GM12874 (cell line): ENCODE results near the gene ZNRF1.

Source experiments
- TF ChIP-seq, protein P1 (sequence below): IDR thresholded peaks from 2 replicates; pipeline ENCODE4 v1.5.1; 2011; ENCODE audit warnings: low read depth, mild to moderate bottlenecking, control low read depth, low read length, moderate library complexity; ENCODE audit not compliant: insufficient read depth

Gene ZNRF1

DNA sequence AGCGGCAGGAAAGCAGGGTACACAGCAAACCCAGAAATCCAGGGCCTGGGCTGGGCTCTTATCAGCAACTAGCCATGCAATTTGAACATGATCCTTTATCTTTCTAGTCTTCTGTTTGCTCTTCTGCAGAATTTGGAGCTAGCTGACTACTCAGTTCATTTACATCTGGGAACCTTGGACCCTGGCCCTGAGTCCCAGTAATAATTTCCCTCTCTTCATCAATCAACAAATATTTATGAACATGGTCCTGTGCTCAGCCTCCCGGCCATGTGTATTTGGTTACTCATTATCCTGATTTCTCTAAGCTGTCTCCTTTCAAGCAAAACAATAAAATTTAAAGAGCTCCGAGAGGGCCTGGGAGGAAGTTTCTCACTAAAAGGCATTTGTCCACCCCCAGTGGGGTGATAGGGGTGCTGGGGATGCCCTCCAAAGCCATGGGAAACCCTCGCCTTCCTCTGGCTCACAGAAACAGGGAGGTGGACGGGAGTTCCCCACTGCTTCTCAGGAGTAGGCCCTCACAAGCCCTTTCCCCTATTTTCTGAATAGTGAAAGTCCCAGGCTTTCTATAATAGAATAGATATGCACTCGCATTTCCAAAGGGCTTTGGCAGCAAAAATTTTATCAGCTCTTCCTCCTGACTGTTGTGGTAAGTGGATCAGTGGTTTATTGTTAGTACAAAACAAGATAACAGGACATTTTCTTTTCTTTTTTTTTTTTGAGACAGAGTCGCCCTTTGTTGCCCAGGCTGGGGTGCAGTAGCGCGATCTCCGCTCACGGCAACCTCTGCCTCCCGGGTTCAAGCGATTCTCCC, 7.0 kb upstream of the ZNRF1 start:
- TF ChIP-seq, protein P1, sequence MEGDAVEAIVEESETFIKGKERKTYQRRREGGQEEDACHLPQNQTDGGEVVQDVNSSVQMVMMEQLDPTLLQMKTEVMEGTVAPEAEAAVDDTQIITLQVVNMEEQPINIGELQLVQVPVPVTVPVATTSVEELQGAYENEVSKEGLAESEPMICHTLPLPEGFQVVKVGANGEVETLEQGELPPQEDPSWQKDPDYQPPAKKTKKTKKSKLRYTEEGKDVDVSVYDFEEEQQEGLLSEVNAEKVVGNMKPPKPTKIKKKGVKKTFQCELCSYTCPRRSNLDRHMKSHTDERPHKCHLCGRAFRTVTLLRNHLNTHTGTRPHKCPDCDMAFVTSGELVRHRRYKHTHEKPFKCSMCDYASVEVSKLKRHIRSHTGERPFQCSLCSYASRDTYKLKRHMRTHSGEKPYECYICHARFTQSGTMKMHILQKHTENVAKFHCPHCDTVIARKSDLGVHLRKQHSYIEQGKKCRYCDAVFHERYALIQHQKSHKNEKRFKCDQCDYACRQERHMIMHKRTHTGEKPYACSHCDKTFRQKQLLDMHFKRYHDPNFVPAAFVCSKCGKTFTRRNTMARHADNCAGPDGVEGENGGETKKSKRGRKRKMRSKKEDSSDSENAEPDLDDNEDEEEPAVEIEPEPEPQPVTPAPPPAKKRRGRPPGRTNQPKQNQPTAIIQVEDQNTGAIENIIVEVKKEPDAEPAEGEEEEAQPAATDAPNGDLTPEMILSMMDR: no peak

DNA sequence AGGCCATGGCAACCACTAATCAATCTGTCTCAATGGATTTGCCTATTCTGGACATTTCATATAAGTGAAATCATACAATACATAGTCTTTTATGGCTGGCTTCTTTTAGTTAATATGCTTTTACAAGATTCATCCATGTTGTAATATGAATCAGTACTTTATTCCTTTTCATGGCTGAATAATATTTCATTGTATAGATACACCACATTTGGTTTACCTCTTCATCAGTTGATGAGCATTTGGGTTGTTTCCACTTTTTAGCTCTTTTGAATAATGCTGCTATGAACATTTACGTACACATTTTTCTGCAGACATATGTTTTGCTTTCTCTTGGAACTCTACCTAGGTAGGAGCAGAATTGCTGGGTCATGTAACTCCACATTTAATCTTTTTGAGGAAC, 2.8 kb upstream of the ZNRF1 start:
- TF ChIP-seq, protein P1: no peak

DNA sequence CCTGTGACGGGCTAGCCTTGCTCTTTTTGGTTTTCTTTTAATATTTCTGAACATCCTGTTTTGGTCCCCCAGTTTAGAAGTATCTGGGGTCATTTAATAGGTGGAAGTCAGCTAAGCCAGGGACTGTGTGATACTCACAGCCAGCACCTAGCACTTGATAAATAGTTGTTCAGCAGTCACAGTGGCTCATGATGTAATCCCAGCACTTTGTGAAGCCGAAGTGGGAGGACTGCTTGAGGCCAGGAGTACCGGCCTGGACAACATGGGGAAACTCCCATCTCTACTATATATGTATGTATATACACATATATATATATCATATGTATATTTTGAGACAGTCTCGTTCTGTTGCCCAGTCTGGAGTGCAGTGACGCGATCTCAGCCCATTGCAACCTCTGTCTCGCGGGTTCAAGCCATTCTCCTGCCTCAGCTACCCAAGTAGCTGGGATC, 1.8 kb upstream of the ZNRF1 start:
- TF ChIP-seq, protein P1: no peak

DNA sequence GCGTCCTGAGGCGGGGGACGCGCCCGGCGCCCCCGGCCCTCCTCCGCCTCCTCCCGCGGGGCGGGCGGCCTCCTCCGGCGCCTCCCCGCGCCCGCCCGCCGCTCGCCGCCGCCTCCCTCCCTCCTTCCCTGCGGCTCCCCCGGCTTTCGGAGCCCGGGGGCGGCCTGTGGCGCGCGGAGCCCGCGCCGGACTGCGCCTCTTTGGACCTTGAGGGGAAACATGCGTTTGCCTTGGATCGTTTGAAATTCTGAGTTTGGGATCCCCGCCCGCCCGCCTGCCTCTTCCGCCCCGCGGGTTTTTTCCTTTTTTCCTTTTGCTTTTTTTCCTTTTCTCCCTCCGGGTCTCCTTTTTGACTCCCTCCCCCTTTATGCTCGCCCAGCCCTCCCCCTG, 390 bp downstream of the ZNRF1 start:
- TF ChIP-seq, protein P1: no peak

DNA sequence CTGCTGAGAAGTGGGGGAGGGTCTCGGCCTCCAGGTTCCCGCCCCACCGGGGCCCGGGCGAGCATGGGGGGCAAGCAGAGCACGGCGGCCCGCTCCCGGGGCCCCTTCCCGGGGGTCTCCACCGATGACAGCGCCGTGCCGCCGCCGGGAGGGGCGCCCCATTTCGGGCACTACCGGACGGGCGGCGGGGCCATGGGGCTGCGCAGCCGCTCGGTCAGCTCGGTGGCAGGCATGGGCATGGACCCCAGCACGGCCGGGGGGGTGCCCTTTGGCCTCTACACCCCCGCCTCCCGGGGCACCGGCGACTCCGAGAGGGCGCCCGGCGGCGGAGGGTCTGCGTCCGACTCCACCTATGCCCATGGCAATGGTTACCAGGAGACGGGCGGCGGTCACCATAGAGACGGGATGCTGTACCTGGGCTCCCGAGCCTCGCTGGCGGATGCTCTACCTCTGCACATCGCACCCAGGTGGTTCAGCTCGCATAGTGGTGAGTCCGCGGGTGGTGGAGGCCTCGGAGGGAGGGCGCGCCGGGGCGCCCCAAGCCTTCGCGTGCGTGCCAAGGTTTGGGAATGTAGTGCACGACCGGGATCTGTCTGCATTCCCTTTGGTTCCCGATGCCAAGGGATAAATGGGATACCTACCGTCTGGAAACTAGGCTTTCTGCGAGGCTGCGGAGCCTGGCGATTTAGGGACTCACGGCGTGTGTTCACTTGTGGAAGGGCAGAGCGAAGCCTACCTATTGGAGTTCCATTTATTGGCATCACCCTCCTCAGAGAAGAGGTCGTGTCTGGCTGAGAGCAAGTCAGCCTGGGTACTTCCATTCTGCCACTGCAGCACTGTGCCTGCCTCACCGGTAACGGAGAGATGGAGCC, 1.0 kb downstream of the ZNRF1 start:
- TF ChIP-seq, protein P1: 0 out of 2 replicates have a peak, but pooled peaks have one; percentile 18

DNA sequence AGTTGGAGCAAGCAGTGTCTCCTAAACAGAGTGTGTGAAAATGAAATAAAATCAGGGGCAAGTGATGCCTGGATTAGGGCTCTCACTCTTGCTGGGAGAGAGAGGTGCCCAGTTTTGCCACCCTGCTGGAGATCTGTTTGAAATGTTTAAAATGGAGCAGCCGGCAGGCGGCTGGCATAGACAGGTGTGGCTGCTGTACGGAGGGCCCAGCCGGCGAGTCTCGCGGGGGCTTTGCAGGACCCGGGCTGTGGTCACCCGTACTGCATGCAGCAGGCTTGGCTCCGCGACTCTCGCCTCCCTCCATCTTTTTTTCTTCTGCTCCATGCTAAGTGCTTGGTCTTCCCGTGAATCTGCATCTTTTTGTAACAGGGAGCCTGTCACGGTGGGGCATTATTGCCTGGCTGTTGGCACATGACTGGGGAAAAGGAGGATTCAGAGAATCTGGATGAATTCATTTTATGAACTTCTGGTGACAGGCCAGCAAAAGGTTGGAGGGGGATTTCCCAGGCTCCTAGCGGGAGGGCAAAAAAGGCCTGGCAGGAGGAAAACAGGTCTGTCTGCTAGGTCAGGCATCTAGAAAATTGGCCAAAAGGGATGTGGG, 1.8 kb downstream of the ZNRF1 start:
- TF ChIP-seq, protein P1: 0 out of 2 replicates have a peak, but pooled peaks have one; percentile 3

DNA sequence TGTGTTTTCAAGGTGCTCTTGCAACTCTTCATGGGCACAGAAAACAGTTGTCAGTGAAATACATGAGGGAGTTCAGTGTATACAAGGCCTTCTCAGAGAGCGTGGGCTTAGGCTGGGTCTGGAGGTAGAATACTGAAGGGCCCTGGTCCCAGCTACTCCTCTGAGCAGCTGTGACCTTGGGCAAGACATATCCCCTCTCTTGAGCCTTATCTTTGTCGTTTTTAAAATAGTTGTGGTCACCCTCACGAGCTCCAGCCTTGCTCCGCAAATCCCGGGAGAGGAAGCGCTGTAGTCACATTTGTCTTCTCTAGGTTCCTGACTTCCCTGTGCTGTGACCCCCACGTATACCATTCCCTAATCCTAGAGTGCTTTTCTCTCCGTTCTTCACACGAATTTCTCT, 3.6 kb downstream of the ZNRF1 start:
- TF ChIP-seq, protein P1: no peak
